ENCODE results near the gene CALN1. TPM values are rescaled to one million over a fixed set of nuclear protein-coding genes. Genes with fewer than 3 reads are reported as not detected.

Gene CALN1
- total RNA-seq, 1 donor from 2014 or later: 2.6 TPM

- no peak for DNase-seq
Observed at GRCh38 chr7:72325561-72325960, 86.6 kb downstream of the CALN1 start.

- DNase-seq: no peak
Observed at GRCh38 chr7:72321637-72322036, 90.5 kb downstream of the CALN1 start.

GRCh38 chr7:72321081-72321480 is 91.1 kb downstream of the CALN1 start:
- DNase-seq: no peak

GRCh38 chr7:72317341-72317740 is 94.8 kb downstream of the CALN1 start:
- no peak for DNase-seq

GRCh38 chr7:72316148-72316547 is 96.0 kb downstream of the CALN1 start:
- DNase-seq: no peak

GRCh38 chr7:72313906-72314305 is 98.2 kb downstream of the CALN1 start:
- no peak for DNase-seq

GRCh38 chr7:72310301-72310700 is 101.8 kb downstream of the CALN1 start:
- DNase-seq: no peak

- no peak for DNase-seq
Observed at GRCh38 chr7:72309476-72309875, 102.7 kb downstream of the CALN1 start.

- no peak for DNase-seq
Observed at GRCh38 chr7:72308986-72309385, 103.2 kb downstream of the CALN1 start.

GRCh38 chr7:72307566-72307965 is 104.6 kb downstream of the CALN1 start:
- DNase-seq: no peak

- DNase-seq: no peak
Observed at GRCh38 chr7:72298912-72299311, 113.2 kb downstream of the CALN1 start.

GRCh38 chr7:72298091-72298490 is 114.0 kb downstream of the CALN1 start:
- DNase-seq: no peak

- DNase-seq: no peak
Observed at GRCh38 chr7:72297636-72298035, 114.5 kb downstream of the CALN1 start.

- no peak for DNase-seq
Observed at GRCh38 chr7:72292794-72293193, 119.3 kb downstream of the CALN1 start.

- DNase-seq: no peak
Observed at GRCh38 chr7:72292118-72292517, 120.0 kb downstream of the CALN1 start.

GRCh38 chr7:72286519-72286918 is 125.6 kb downstream of the CALN1 start:
- DNase-seq: no peak

GRCh38 chr7:72283309-72283708 is 128.8 kb downstream of the CALN1 start:
- no peak for DNase-seq

GRCh38 chr7:72281308-72281707 is 130.8 kb downstream of the CALN1 start:
- no peak for DNase-seq

- no peak for DNase-seq
Observed at GRCh38 chr7:72279203-72279602, 132.9 kb downstream of the CALN1 start.

GRCh38 chr7:72278550-72278949 is 133.6 kb downstream of the CALN1 start:
- no peak for DNase-seq

- DNase-seq: no peak
Observed at GRCh38 chr7:72275382-72276070, 136.6 kb downstream of the CALN1 start.

GRCh38 chr7:72272479-72272878 is 139.7 kb downstream of the CALN1 start:
- DNase-seq: no peak

- DNase-seq: no peak
Observed at GRCh38 chr7:72268796-72269195, 143.3 kb downstream of the CALN1 start.

- no peak for DNase-seq
Observed at GRCh38 chr7:72268090-72268489, 144.0 kb downstream of the CALN1 start.

- DNase-seq: no peak
Observed at GRCh38 chr7:72267291-72267800, 144.8 kb downstream of the CALN1 start.

Measured in skin of body (tissue), 2 donors.